Neutrophil (primary cell): Measurements from ENCODE around the gene CCDC197.

Source experiments
- H3K27ac ChIP-seq: fragments of 200-600 bp; sonication (generic); 2 replicates; pipeline ENCODE4 v1.5.1; 2016; ENCODE audit warnings: mild to moderate bottlenecking, moderate library complexity
- H3K27me3 ChIP-seq: fragments of 200-600 bp; sonication (generic); 2 replicates; pipeline ENCODE4 v1.6.0; 2016; ENCODE audit warnings: mild to moderate bottlenecking
- H3K36me3 ChIP-seq: fragments of 200-600 bp; sonication (generic); 2 replicates; pipeline ENCODE4 v1.5.1; 2017
- H3K4me1 ChIP-seq, 2 experiments: fragments of 200-600 bp in 1 of 2; sonication (generic) in 1 of 2; 1 replicate in 1 of 2; 2 replicates in 1 of 2; pipeline versions ENCODE4 v1.5.1 to v1.6.1; 2013 to 2016; ENCODE audit warnings: low read depth in 1 of 2, low read length in 1 of 2, mild to moderate bottlenecking in 1 of 2, moderate library complexity in 1 of 2; ENCODE audit not compliant: control insufficient read depth in 1 of 2, insufficient read depth in 1 of 2
- H3K4me3 ChIP-seq, 2 experiments: fragments of 200-600 bp in 1 of 2; sonication (generic) in 1 of 2; 1 replicate in 1 of 2; 2 replicates in 1 of 2; pipeline ENCODE4 v1.5.1; 2013 to 2016; ENCODE audit warnings: low read depth in 1 of 2, low read length in 1 of 2, mild to moderate bottlenecking in 1 of 2, moderate library complexity in 1 of 2
- H3K9me3 ChIP-seq: fragments of 200-600 bp; sonication (generic); 2 replicates; pipeline ENCODE4 v1.5.1; 2016
- CTCF ChIP-seq: fragments of 200-600 bp; sonication (generic); IDR thresholded peaks from 2 replicates; pipeline ENCODE4 v1.5.1; 2016; ENCODE audit warnings: antibody characterized with exemption

The CCDC197 gene

DNA sequence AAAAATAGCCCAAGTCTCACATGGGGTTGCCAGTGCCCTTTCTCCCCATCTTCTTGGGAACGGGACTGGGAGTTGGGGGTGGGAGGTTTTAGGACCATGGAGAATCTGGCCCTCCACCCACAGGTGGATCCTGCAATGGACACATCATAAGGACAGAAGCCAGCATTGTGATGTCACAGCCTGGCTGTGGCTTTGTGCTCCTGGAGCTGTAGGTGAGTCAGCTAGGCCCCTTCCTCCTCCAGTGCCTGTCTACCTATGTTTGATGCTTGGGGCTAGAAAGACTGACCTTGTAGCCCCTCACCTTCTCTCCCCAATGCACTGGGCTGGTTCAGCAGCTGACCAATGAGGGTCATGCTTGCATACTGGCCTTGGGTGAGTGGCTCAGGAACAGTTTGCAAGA is at the start of gene CCDC197:
CCDC197 (plus strand) TSS at position 220 of the 400 bp plus-strand sequence. CDS start 831 bp downstream, outside the sequence.
- no peak within 1 kb of the TSS for H3K4me3 ChIP-seq
- no peaks in the 10 kb centered on the region for H3K4me1 ChIP-seq
- no peak for TF ChIP-seq CTCF
- peaks cover 18% of the 10 kb centered on the region for H3K27me3 ChIP-seq
- H3K36me3 ChIP-seq, result no peaks in the 10 kb centered on the region
- no peak within 1 kb of the TSS for H3K27ac ChIP-seq
- no peaks in the 10 kb centered on the region for H3K9me3 ChIP-seq

- TF ChIP-seq CTCF, result no peak
- H3K4me3 ChIP-seq, result no peak overlapping the region
- H3K27me3 ChIP-seq, result no peaks in the 10 kb centered on the region
- no peak overlapping the region for H3K27ac ChIP-seq
- H3K9me3 ChIP-seq, result no peaks in the 10 kb centered on the region
- no peaks in the 10 kb centered on the region for H3K36me3 ChIP-seq
- H3K4me1 ChIP-seq, result peaks cover 1 to 5% of the 10 kb centered on the region in 2 experiments
Measured at GRCh38 chr14:93949511-93950075, 47.5 kb upstream of the CCDC197 start.

DNA sequence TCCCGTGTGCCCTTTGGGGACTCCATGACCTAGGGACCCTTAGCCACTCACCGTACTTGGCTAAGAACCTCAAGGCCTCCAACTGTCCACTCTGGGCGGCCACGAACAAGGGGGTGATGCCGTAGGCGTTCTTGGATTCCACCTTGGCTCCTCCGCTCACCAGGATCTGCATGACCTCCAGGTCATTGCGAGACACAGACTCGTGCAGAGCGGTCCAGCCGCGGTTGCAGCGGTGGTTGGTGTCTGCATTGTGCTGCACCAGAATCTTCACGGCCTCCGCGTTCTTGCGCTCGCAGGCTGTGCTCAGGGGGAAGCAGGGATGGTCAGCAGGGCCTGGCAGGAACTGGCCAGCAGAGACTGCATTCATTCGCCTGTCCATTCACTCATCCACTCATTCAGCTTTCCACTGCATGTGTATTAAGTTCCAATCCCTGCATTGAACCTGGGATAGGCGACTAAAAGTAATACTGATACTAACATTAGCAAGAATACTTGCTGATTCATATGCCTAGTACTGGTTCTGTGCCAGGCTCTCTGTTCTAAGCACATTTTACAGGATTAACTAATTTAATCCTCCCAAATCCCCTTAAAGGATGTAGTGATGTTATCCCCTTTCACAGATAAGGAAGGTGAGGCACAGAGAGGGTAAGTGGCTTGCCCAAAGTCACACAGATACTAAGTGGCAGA is 46.0 kb upstream of the CCDC197 start:
- Histone ChIP-seq H3K9me3 (no peaks in the 10 kb centered on the region), H3K27me3 (no peaks in the 10 kb centered on the region), H3K36me3 (no peaks in the 10 kb centered on the region), H3K4me1 (peaks cover 12 to 20% of the 10 kb centered on the region in 2 experiments), H3K27ac (no peak overlapping the region), H3K4me3 (no peak overlapping the region)
- TF ChIP-seq CTCF, result no peak

DNA sequence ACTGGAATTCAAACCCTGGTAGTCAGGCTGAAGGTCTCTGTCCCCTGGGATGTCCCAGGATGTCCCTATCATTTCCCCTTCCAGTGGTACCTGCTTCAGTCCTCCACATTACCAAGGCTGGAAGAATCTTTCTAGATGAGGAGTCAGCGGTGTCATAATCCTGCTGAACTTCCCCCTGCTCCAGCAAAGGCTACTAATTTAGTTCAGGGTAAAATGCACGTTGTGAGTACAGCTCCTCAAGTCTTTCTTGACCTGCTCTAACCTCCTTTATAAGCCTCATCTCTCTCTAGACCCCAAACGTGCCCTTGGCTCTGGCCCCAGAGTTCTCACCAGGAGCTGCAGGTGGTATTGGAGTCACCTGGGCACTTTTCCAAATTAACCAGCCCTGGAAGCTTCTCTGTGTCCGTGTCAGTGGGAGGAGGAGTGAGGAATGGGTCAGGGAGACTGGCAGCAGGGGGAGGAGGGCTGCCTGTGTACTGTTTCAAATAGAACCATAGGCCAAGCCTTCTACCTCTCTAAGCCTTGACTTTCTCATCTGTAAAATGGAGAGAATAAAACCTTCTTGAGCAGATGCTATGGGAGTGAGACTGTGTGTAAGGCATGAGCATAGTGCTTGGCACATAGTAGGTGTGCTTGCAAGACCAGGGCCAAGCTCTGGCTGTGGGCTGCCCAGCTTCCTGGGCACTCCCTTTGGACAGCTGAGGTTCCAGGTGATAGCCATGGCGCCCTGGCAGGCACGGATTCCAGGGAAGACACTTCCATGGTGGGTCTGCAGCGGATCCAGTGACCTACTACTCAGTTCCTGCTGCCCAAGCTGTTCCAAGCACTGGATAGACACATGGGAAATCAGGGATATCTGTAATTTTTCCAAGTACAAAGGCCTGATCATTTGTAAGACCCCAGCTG is 45.2 kb upstream of the CCDC197 start:
- Histone ChIP-seq H3K27me3 (no peaks in the 10 kb centered on the region), H3K27ac (no peak overlapping the region), H3K4me1 (peaks cover 12 to 28% of the 10 kb centered on the region in 2 experiments), H3K4me3 (no peak overlapping the region), H3K36me3 (no peaks in the 10 kb centered on the region), H3K9me3 (no peaks in the 10 kb centered on the region)
- TF ChIP-seq CTCF, result no peak

- no peaks in the 10 kb centered on the region for H3K9me3 ChIP-seq
- no peaks in the 10 kb centered on the region for H3K27me3 ChIP-seq
- no peaks in the 10 kb centered on the region for H3K36me3 ChIP-seq
- no peak for TF ChIP-seq CTCF
- H3K4me1 ChIP-seq, result peaks cover 12 to 28% of the 10 kb centered on the region in 2 experiments
- no peak overlapping the region for H3K4me3 ChIP-seq
- no peak overlapping the region for H3K27ac ChIP-seq
Measured at GRCh38 chr14:93952829-93953228, 44.3 kb upstream of the CCDC197 start.
